NCI-H2171 treated with DMSO at 0.1 percent for 48 hours (cell line): ENCODE results near the gene EXT2.

Experiments used
- DNase-seq: peaks from one replicate; lab custom pipeline; 2025; lab: John Stamatoyannopoulos, UW

The EXT2 gene

DNA sequence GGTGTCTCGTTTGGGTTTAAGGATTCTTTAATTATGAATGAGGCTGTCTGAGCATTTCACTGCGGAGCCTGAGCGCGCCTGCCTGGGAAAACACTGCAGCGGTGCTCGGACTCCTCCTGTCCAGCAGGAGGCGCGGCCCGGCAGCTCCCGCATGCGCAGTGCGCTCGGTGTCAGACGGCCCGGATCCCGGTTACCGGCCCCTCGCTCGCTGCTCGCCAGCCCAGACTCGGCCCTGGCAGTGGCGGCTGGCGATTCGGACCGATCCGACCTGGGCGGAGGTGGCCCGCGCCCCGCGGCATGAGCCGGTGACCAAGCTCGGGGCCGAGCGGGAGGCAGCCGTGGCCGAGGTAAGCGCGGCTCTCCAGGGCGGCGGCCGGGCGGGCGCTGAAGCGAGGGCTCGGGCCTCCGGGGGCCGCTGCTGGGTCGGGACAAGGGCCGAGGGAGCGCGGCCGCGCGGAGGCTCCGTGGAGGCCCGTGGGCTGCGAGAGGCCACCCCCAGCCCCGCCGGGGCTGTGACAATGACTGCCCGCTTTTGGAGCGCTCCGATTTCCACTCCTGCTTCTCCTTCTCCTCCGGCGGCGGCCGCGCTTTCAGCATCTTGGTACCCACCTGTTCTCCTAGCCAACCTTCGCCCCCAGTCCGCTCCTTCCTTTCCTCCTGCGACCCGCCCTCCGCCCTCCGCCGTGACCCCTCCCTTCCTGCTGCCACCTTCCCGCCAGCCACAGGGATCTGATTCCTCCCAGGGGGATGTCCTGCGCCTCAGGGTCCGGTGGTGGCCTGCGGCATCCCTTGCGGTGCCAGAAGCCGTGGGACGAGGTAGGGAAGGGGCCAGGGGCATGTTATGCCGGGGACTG is at the start of gene EXT2:
EXT2 (plus strand) TSS at position 173 of the 854 bp plus-strand sequence. CDS start 12,035 bp downstream, outside the sequence.
- peak; percentile 76 for DNase-seq

DNA sequence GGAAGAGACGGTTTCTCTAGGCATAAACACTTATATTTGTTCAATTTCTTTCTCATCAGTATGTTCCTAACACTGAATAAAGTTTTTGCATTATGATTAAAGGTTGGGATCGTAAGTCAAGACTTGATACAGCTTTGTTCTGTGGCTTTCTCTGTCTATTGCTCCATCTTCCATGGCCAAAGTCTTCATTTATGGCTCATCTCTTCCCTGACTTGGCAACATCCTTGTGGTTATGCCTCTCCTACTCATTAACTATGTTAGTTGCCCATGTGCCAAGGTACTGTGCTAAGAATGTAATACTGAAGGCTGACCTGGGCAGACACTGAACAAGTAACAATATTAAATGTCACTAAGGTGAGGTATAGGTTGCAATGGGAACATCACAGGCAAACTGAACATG is 49.3 kb upstream of the EXT2 start:
- no peak for DNase-seq

DNA sequence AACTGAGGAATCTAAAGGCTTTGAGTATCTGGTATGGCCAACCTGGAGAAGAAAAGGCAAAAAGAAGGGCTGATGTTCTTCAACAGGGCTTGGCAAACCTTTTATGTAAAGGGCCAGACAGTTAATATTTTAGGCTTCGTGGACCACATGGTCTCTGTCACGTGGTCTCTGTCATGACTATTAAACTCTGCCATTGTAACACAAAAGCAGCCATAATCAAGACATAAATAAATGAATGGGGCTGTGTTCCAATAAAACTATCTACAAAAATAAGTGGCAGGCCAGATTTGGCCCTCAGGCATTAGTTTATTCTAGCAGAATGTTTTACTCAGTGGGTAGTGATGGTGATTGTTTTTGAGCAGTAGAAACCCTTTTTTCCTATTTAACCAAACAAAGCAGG is 48.2 kb upstream of the EXT2 start:
- no peak for DNase-seq

DNA sequence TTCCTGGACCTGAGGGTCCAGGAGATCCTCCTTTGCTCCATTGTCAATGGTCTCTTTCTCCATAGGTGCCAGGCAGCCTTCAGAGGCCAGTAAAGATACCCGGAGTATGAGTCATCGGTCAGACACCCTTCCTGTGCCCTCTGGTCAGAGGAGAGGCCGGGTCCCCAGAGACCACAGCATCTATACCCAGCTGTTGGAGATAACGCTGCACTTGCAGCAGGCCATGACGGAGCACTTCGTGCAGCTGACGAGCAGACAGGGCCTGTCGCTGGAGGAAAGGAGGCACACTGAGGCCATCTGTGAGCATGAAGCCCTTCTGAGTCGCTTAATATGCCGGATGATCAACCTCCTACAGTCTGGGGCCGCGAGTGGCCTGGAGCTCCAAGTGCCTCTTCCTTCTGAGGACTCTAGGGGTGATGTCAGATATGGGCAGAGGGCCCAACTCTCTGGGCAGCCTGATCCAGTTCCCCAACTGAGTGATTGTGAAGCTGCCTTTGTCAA is 47.5 kb upstream of the EXT2 start, which contains the start of gene ACCSL:
ACCSL (plus strand) TSS at position 51 of the 501 bp plus-strand sequence; CDS start at position 107, 56 bp downstream.
- DNase-seq, result no peak

DNA sequence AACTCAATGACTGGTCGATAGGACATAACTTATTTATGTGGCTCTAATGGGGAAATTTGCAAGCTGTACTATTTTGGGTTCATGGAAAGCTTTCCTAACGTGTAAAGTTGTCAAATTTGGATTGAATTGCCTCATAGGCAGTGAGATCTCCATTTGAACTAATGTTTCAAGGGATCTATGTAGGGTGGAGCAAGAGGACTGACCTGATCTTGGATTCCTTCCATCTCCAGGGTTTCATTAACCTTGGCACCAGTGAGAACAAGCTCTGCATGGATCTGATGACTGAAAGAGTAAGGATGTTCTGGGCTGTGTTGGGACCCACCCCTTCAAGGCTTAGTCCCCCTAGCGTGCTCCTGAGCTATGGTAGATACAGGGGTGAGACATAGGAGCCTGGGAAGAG is 45.6 kb upstream of the EXT2 start:
- DNase-seq, result no peak

DNA sequence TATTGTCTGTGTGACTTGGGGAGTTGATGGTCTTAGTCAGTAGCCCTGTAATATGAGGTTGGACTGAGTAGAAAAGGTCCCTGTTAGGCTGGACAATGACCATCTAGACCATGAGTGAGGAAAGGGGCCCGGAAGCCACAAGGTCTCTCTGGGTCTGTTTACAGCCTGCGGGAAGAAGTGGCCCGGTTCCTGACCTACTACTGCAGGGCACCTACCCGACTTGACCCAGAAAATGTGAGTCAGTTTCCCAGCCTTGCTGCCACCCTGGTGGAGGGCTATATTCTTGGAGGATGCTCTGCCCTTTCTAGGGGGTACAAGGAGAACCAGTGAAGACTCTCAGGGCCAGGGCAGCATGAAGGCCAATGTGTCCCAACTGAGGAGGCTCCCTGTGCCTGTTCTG is 44.3 kb upstream of the EXT2 start:
- no peak for DNase-seq

DNA sequence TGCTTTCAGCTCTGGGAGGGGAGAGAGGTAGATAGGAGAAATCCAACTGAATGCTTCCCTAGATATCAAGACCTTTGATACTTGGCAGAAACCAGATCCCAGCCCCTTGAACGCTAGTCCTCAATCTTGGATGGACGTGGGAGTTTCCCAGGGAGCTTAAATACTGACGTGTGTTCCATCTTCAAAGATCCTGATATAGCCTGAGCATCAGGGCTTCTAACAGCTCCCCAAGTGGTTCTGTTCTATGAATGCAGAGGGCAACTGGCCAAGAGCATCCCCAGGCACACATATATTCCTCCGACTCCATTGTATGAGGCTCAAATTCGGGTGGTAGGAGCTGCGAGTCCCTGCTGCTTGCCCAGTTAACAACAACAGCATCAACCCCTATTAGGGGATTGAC is 38.1 kb upstream of the EXT2 start:
- no peak for DNase-seq

DNA sequence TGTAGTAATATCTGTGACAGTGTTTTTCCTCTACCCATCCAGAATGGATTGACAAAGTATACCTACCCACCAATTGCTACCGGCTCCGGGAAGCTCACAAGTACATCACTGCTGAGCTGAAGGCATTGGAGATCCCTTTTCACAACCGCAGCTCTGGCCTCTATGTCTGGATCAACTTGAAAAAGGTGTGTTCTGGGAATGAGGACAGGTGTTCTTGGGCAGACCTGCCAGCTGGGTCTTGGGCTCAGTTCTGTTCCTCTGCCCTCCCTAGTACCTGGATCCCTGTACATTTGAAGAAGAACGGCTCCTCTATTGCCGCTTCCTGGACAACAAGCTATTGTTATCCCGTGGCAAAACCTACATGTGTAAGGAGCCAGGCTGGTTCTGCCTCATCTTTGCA is 37.2 kb upstream of the EXT2 start:
- DNase-seq, result no peak

DNA sequence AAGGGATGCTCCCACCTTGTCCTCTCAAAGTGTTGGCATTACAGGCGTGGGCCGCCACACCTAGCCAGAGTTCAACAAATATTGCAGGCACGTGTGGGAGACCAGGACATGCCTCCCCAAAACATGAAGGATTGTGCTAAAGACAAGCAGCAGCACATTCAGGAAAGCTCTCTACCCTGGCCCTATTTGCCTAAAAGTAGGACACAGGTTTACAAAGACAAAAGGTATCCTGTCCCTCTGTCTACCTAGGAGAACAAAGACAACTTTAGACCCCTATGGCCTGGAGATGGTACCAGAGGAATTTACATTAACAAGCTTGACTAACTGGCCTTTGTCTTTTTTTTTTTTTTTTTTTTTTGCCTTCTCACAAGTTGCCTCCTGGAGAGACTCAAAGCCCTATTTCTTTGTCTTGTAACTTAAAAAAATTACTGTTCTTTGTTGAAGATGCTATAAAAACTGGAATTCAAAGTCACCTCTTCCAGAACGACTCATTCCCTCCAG is 30.3 kb upstream of the EXT2 start:
- no peak for DNase-seq

DNA sequence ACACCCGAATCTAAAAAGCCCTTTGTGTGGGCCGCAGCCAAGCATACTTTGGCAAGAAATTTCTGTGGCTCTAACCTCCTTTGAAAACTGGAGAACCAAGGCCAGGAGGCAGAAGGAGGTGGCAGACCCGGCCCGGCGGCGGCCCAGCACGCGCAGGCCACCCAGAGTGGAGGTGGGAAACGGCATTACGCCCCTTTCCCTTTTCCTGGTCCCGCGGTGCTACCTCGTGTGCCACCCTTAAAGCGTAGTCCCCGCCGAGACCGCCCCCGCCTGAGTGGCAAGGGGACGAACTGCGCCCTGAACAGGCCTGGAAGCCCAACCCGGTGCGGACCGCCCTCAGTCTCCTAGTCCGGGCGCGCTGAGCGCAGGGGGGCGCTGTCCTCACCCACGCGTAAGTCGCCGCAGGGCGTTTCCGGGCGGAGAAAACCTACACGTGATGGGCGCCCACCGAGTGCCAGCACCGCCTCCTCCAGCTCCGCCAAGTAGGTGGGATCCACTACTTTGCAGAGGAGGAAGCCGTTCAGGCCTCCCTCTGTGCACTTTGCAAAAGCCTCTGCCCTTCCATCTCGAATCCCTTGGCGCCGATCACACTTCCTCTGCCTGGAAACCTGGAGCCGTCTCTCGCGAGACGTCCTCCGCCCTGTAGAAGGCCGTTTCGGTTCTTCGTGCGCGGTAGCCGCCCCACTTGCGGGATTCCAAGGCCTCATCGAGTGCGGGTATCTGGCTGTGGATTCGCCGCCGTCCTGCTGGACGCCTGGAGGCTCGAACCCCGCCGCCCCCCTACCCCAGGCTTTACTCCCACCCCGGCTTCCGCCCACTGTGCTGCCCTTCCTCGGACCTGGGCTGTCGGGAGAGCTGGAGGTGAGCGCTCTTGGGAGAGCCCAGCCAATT is 29.4 kb upstream of the EXT2 start, which contains the start of gene ACCS:
ACCS (plus strand) TSS at position 430 of the 891 bp plus-strand sequence. CDS start 1,358 bp downstream, outside the sequence.
- peak; percentile 96 for DNase-seq

DNA sequence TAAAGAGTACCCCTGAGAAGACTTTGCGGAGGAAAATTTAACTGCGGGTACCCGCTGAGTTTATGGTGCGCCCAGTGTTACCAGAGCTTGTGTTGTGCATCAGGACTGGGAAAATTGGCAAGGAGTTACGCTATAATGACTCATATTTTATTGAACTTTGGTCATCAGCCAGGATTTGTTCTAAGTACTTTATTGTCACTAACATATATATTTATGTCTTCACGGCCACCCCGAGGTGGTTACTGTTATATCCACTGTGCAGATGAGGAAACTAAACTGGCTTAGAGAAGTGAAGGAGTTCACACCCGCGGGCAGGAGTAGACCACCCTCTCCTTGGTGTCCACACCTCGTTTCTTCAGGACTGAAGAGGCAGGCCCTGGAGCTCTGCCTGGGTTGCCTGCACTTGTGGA is 28.7 kb upstream of the EXT2 start:
- no peak for DNase-seq

DNA sequence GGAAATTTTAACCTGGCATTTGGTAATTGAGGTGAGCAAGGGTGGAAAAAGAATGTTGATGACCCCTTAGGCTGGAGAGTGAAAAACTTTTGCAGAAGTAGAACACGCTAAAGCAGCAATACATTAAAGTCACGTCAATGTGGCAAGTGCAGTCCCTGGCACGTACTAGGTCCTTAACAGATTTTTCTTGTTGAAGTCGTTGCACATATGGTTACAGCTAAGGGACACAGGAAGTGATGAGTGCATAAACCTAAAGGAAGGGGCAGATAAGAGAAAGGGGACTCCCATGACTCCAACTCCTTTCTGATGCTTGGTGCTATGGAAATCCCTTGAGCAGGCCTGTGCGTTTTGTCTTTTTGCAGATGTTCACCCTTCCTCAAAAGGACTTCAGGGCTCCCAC is 28.2 kb upstream of the EXT2 start:
- DNase-seq, result no peak

DNA sequence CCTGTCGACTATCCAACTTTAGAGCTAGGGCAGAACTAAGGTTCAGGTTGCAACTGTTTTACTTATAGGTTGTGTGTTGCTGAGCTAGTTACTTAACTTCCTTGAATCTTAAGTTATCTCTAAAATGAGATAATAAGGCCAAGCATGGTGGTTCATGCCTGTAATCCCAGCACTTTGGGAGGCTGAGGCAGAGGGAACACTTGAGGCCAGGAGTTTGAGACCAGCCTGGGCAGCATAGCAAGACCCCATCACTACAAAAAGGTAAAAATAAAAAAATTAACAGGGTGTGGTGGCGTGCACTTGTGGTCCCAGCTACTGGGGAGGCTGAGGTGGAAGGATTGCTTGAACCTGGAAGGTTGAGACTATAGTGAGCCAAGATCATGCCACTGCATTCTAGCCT is 27.3 kb upstream of the EXT2 start:
- DNase-seq, result no peak

DNA sequence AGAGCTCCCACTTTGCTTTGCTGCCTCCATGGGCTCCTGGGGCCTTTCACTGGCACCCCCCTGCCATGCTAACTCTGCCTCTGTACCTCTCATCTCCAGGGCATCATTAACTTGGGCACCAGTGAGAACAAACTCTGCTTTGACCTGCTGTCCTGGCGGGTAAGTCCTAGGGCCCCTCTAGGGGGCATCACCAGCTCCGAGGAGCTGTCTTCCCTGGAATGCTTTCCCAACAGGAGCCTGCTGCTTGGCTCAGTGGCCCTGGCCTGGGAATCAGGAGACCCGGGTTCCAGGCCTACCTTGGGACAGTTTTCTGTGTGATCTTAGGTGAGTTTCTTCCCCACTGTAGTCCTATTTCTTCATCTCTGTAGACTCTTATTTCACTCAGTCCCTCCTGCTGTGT is 24.3 kb upstream of the EXT2 start:
- DNase-seq, result no peak

DNA sequence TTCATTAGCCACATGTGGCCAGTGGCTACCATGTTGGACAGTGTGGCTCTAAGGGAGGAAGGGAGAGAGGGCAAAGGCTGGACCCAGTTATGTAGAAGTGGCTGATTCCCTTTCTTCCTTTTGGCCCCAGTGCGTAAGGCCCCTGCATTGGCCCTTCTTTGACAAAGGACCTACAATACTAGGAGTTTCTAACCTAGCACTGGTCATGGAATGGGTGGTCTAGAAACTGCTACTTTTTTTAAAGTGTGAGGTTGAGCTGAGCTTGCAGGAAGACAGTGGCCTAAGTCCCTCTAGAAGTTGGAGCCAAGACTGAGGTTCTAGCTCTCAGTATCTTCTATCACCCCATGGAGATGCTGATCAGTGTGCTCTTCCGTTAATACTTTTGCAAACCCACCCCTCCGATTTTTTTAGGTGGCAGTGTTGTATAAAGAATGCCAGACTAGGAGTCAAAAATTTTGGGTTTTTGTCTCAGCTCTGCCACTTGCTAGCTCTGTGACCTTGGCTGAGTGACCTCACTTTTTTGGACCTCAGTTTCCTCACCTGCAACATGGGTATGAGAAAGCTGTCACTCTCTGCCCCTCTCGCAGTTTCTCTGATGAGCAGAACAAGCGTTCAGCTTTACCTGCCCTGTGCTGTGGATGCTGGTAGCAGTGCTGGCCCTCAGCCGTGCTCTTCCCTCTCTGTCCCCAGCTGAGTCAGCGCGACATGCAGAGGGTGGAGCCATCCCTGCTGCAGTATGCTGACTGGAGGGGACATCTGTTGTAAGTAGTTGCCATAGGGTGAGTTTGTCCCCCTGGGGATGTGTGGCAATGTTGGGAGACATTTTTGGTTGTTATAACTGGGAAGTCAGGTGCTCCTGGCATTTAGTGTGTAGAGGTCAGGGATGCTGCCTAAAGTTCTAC is 22.5 kb upstream of the EXT2 start:
- no peak for DNase-seq

DNA sequence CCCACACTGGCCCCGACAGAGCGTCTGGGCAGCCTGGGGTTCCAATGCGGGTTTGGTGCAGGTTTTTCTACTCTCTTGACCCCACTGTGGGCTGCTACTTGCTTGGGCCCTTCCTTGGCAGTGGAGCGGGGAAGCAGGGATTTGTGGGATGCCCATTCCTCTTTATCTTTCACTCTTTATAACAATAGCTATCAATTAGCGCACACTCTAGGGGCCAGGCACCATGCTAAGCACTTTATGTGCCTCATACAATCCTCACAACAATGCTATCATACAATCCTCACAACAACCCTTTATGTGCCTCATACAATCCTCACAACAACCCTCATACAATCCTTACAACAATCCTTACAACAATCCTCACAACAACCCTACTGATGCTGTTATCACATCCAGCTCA is 16.7 kb upstream of the EXT2 start:
- DNase-seq, result no peak

DNA sequence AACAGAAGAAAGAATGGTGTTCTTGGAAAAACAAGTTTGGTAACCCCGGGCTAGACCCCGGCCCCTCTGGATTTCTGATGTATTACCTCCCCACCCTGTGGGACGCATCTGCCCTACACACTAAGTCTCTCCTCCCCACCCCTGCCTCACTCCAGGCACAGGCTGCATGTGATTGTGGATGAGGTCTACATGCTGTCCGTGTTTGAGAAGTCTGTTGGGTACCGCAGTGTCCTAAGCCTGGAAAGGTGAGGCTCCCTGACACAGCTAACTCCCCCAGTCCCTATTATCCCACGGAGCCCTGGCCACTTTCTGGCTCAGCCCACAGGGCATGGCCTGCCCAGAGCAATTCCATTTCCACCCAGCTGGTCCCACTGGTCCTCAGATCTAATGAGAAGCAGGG is 16.1 kb upstream of the EXT2 start:
- DNase-seq, result no peak

DNA sequence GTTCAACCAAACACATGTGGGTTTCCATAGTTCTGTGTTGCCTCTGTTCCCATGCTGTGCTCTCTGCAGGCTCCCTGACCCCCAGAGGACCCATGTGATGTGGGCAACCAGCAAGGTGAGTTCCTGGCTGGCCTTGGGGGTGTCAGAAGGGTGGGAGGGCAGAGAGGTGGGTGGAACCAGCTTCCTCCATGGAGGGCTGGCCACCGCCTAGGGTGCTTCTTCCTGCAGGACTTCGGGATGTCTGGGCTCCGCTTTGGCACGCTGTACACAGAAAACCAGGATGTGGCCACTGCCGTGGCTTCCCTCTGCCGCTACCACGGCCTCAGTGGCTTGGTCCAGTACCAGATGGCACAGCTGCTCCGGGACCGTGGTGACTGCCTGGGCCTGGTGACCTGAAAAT is 14.5 kb upstream of the EXT2 start:
- no peak for DNase-seq

DNA sequence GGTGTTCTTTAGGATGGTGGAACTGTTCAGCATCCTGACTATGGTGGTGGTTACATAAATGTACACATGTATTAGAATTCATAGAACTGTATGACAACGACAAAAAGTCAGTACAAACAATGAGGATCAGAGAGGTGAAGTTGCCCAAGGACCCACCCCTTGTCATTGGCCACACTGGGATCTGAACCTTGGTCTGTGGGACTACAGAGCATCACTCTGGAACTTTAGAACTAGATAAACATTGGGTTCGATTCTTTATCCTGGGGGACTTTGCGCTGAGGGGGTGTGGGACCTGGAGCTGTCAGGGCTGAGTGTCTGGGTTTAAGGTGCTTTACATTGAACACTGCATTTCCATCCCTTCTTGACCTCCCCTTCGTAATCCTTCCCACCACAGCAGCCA is 12.8 kb upstream of the EXT2 start:
- DNase-seq, result no peak

DNA sequence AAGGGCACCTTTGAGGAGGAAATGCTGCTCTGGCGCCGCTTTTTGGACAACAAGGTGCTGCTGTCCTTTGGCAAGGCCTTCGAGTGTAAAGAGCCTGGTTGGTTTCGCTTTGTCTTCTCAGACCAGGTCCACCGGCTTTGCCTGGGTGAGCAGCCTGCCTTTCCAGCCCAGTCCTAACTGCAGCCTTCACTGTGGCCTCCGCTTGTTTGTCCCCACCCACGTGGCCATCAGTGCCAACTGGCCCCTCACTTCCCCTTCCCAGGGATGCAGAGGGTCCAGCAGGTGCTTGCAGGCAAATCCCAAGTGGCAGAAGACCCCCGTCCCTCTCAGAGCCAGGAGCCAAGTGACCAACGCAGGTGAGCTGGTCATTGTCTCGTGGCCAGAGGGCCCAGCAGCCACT is 12.0 kb upstream of the EXT2 start:
- DNase-seq, result no peak

DNA sequence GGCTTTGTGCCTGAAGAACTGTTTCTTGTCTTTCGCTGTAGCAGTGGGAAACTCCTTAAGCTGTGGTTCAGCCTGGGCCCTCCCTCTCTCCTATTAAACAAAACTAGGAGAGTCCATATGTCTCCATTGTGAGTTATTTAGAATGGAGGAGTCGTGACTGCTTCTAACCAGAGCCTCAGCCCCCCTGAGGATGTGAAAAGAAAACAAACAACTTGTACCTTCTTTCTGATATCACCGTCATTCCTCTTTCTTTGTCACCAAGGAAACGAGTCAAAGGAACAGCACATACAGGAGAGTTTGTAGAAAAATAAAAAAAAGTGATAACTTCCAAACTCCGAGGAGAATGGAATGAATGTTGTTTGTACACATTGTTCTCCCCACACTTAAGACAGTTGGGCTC is 11.6 kb upstream of the EXT2 start:
- no peak for DNase-seq
